ACC112 (cell line): Measurements from ENCODE around the gene WSB1.
"Not testable (repeated sequence)": the region's sequence is repeated elsewhere in the genome, so short reads cannot be mapped to it uniquely, and the experiment has no call there.

Experiments
- H2AFZ ChIP-seq: fragments of 200-600 bp; sonication (generic); one replicate; pipeline ENCODE4 v1.6.0; 2017; ENCODE audit warnings: antibody characterized with exemption, low read length; ENCODE audit not compliant: unreplicated experiment
- H3K27ac ChIP-seq: fragments of 200-600 bp; sonication (generic); 2 replicates; pipeline ENCODE4 v1.5.1; 2014; ENCODE audit warnings: low read depth, mild to moderate bottlenecking, antibody characterized with exemption, low read length, moderate library complexity
- H3K27me3 ChIP-seq: fragments of 200-600 bp; sonication (generic); 2 replicates; pipeline ENCODE4 v1.6.1; 2014; ENCODE audit warnings: mild to moderate bottlenecking, antibody characterized with exemption, low read length, moderate library complexity, mixed read lengths; ENCODE audit not compliant: insufficient read depth
- H3K36me3 ChIP-seq: fragments of 200-600 bp; sonication (generic); 2 replicates; pipeline ENCODE4 v1.6.1; 2016; ENCODE audit warnings: mild to moderate bottlenecking, antibody characterized with exemption, low read length, moderate library complexity, mixed read lengths; ENCODE audit not compliant: insufficient read depth
- H3K4me1 ChIP-seq: fragments of 200-600 bp; sonication (generic); one replicate; pipeline ENCODE4 v1.6.1; 2016; ENCODE audit warnings: low read length, mixed read lengths; ENCODE audit not compliant: insufficient read depth, unreplicated experiment, control insufficient read depth
- H3K4me3 ChIP-seq: fragments of 200-600 bp; sonication (generic); 2 replicates; pipeline ENCODE4 v1.5.1; 2014; ENCODE audit warnings: mild to moderate bottlenecking, low read depth, low read length
- H3K79me2 ChIP-seq: fragments of 200-600 bp; sonication (generic); one replicate; pipeline ENCODE4 v1.6.0; 2016; ENCODE audit warnings: low read length; ENCODE audit not compliant: control insufficient read depth, unreplicated experiment, insufficient read depth

Gene WSB1

GRCh38 chr17:27326585-27326984 is 32.7 kb downstream of the WSB1 start:
- no peaks in the 10 kb centered on the region for H3K36me3 ChIP-seq
- H3K4me1 ChIP-seq: peaks cover 14% of the 10 kb centered on the region
- no peak overlapping the region for H3K4me3 ChIP-seq
- H3K27me3 ChIP-seq: no peaks in the 10 kb centered on the region
- H2AFZ ChIP-seq: no peak overlapping the region
- H3K27ac ChIP-seq: no peak overlapping the region
- H3K79me2 ChIP-seq: no peaks in the 10 kb centered on the region

- H3K4me1 ChIP-seq: peaks cover 20% of the 10 kb centered on the region
- H2AFZ ChIP-seq: no peak overlapping the region
- no peak overlapping the region for H3K4me3 ChIP-seq
- no peaks in the 10 kb centered on the region for H3K79me2 ChIP-seq
- H3K27ac ChIP-seq: no peak overlapping the region
- no peaks in the 10 kb centered on the region for H3K36me3 ChIP-seq
- no peaks in the 10 kb centered on the region for H3K27me3 ChIP-seq
Measured at GRCh38 chr17:27327397-27327796, 33.5 kb downstream of the WSB1 start.

GRCh38 chr17:27327871-27328270 is 34.0 kb downstream of the WSB1 start:
- Histone ChIP-seq H3K4me3 (no peak overlapping the region), H3K27ac (no peak overlapping the region), H3K27me3 (no peaks in the 10 kb centered on the region), H2AFZ (no peak overlapping the region), H3K4me1 (peaks cover 20% of the 10 kb centered on the region), H3K36me3 (no peaks in the 10 kb centered on the region), H3K79me2 (no peaks in the 10 kb centered on the region)

- H3K79me2 ChIP-seq, H3K36me3 ChIP-seq, H3K4me3 ChIP-seq, H2AFZ ChIP-seq, H3K27ac ChIP-seq, H3K27me3 ChIP-seq: not testable (repeated sequence)
- peaks cover 15% of the 10 kb centered on the region for H3K4me1 ChIP-seq
Measured at GRCh38 chr17:27328686-27329085, 34.8 kb downstream of the WSB1 start.

DNA sequence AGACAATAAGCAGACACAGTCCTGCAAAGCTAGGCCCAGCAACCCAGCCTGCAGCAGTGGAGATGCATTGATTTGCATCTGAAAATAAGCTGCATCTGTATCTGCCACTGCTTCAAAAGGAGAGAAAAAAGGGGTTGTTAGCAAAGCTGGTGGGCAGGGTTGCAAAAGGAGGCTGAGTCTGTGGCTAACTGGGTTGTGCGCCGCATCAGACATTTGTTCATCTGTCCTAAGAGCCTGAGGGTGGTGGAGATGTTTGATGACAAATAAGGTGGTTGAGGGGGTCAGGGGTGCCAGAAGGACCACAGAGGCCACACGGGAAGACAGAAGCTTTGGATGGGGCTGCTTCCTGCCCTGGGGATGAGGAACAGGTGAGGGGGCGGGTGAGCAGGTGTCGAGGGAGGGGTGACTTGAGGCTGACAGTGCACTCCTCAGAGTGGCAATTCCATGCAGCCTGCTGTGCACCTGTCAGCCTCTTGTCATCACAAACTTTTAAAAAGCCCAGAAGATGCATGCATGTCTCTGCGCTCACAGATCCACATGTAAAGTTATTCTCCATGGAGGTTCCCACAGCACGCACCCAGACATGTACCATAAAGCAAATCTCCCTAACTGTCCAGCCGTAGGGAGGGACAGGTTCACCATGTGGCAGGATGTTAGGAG is 35.4 kb downstream of the WSB1 start:
- Histone ChIP-seq H2AFZ (no peak overlapping the region), H3K36me3 (no peaks in the 10 kb centered on the region), H3K27me3 (no peaks in the 10 kb centered on the region), H3K4me1 (peaks cover 16% of the 10 kb centered on the region), H3K4me3 (no peak overlapping the region), H3K27ac (no peak overlapping the region), H3K79me2 (no peaks in the 10 kb centered on the region)

- Histone ChIP-seq H3K27ac (peak overlapping the region; percentile 52; the same call in 1 of the 2 replicates), H3K4me3 (no peak overlapping the region; the same call in 1 of the 2 replicates), H2AFZ (no peak overlapping the region), H3K4me1 (peaks cover 18% of the 10 kb centered on the region), H3K79me2 (no peaks in the 10 kb centered on the region), H3K36me3 (no peaks in the 10 kb centered on the region), H3K27me3 (no peaks in the 10 kb centered on the region)
Measured at GRCh38 chr17:27332047-27332393, 38.1 kb downstream of the WSB1 start.

DNA sequence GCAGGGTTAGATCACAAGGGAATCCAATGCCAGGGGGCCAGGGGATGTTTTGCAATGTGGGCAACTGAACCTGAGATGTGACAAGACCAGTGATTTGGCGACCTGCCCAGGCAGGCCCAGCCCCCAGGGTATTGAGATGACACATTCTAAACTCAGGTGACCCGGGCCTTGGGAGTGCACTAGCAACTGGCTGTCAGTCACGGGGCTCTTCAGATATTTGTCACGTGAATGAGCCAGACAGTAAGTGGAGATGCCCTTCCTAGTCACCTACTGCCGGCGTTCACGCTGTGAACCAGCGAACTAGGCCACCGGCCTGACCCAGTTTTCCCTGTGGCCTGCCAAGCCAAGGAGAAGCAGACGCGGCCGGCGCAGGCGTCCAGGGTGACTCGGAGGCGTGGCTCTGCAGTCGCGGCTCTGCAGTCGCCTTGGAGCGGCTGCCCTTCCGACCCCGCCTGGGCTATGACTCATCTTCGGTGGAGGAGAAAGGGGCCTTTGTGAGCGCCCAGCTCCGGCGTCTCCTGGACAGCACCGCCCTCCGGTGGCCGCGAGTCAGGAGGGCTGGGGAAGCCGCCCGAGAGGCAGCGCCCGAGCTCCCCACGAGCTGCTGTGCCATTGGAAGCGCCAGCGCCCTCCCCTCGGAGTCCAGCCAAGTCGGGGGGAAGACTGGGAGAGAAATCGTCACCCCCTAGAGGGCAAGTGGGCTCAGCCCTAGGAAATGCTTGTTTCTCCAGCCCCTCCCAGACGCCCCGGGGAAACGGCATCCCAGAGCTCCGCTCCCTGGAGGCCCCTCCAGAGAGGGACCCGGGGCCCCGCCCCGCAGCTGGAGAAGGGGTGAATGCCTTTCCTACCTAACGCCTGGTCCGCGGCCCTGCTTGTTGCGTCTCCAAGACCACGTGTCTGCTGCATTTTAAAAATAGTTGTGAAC is 38.8 kb downstream of the WSB1 start:
- Histone ChIP-seq H3K4me1 (peaks cover 18% of the 10 kb centered on the region), H3K4me3 (peak overlapping the region; percentile 68), H3K36me3 (no peaks in the 10 kb centered on the region), H2AFZ (peak overlapping the region; percentile 85), H3K79me2 (no peaks in the 10 kb centered on the region), H3K27me3 (no peaks in the 10 kb centered on the region), H3K27ac (peak overlapping the region; percentile 52)

- peaks cover 18% of the 10 kb centered on the region for H3K4me1 ChIP-seq
Measured at GRCh38 chr17:27333410-27333980, 39.6 kb downstream of the WSB1 start.

GRCh38 chr17:27336184-27336583 is 42.3 kb downstream of the WSB1 start:
- Histone ChIP-seq H2AFZ (no peak overlapping the region), H3K36me3 (no peaks in the 10 kb centered on the region), H3K27ac (no peak overlapping the region), H3K4me1 (peaks cover 26% of the 10 kb centered on the region), H3K4me3 (no peak overlapping the region), H3K79me2 (no peaks in the 10 kb centered on the region), H3K27me3 (no peaks in the 10 kb centered on the region)

More at GRCh38 chr17:27333410-27333980, 39.6 kb downstream of the WSB1 start:
- no peaks in the 10 kb centered on the region for H3K27me3 ChIP-seq
- H3K36me3 ChIP-seq: no peaks in the 10 kb centered on the region
- H2AFZ ChIP-seq: peak overlapping the region; percentile 85
- H3K79me2 ChIP-seq: no peaks in the 10 kb centered on the region
- H3K4me3 ChIP-seq: peak overlapping the region; percentile 68
- H3K27ac ChIP-seq: peak overlapping the region; percentile 52

DNA sequence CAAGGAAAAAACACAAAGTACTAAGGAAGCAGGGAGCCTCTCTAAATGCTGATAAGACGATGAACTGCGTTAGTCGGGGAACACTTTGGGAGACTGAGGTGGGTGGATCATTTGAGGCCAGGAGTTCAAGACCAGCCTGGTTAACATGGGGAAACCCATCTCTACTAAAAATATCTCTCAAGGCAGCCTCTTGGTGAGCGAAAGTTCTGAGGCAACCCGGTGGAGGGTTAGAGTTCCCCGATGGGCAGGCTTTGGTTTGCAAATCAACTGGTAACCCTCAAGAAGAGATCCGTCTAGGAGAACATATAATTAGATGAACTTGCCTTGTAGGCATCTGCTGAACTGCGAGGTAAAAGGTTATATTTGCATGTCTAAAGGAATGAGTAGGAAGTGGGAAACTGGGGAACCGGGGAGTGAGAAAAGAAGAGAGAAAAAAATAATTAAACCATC is 44.6 kb downstream of the WSB1 start:
- no peaks in the 10 kb centered on the region for H3K27me3 ChIP-seq
- no peak overlapping the region for H3K27ac ChIP-seq
- H3K4me1 ChIP-seq: peaks cover 17% of the 10 kb centered on the region
- H3K36me3 ChIP-seq: no peaks in the 10 kb centered on the region
- H3K4me3 ChIP-seq: no peak overlapping the region
- no peak overlapping the region for H2AFZ ChIP-seq
- no peaks in the 10 kb centered on the region for H3K79me2 ChIP-seq
